GM23248 (cell line): ENCODE results near the gene ADAMTSL1.

Source experiments
- EZH2 ChIP-seq: fragments of 200-600 bp; sonication (generic); IDR thresholded peaks from 2 replicates; pipeline ENCODE4 v1.6.1; 2018; ENCODE audit warnings: antibody characterized with exemption, mild to moderate bottlenecking; ENCODE audit not compliant: insufficient read depth, poor library complexity, severe bottlenecking
- EZH2phosphoT487 ChIP-seq: fragments of 200-600 bp; sonication (generic); IDR thresholded peaks from 2 replicates; pipeline ENCODE4 v1.6.1; 2018; ENCODE audit warnings: antibody characterized with exemption, moderate library complexity, mild to moderate bottlenecking, low read depth; ENCODE audit not compliant: insufficient read depth

DNA sequence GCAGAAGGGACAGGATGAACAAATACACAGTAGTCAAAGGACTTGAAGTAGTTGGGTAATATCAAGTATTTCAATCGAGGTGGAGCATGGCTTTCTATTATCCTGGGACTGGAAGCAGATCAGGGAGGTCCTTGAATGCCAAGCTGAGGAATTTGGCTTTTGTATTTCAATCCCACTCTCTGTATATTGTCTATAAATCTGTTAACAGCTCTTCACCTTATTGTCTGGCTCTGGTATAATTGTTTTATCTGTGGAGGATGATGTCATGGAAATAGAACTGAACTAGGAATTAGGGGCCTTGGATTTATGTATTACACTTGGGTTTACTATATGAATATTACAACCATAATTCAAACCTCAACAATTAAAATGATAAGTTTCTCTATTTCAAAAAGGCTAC is 6.3 kb upstream of the ADAMTSL1 start:
- no peak for TF ChIP-seq EZH2phosphoT487
- TF ChIP-seq EZH2 = no peak
